ENCODE results near the gene NFKBIA.
"Not testable (repeated sequence)": the region's sequence is repeated elsewhere in the genome, so short reads cannot be mapped to it uniquely, and the experiment has no call there.

The NFKBIA gene

GRCh38 chr14:35408026-35408425 lies 3.5 kb upstream of the NFKBIA start:
- DNase-seq (ENCODE audit: low read depth) = no peak

DNA sequence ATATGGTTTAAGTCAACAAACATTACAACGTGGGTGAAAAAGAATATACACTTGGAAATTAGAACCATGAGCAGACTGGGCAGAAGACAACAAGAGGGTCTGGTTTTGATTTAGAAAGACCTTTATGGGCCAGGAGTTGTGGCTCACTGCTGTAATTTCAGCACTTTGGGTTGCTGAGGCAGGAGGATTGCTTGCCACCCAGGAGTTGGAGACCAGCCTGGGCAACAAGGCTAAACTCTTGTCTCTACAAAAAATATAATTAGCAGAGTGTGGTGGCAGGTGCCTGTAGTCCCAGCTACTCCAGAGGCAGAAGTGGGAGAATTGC lies 2.7 kb upstream of the NFKBIA start:
- peak; percentile 41 for DNase-seq (ENCODE audit: low read depth)

DNA sequence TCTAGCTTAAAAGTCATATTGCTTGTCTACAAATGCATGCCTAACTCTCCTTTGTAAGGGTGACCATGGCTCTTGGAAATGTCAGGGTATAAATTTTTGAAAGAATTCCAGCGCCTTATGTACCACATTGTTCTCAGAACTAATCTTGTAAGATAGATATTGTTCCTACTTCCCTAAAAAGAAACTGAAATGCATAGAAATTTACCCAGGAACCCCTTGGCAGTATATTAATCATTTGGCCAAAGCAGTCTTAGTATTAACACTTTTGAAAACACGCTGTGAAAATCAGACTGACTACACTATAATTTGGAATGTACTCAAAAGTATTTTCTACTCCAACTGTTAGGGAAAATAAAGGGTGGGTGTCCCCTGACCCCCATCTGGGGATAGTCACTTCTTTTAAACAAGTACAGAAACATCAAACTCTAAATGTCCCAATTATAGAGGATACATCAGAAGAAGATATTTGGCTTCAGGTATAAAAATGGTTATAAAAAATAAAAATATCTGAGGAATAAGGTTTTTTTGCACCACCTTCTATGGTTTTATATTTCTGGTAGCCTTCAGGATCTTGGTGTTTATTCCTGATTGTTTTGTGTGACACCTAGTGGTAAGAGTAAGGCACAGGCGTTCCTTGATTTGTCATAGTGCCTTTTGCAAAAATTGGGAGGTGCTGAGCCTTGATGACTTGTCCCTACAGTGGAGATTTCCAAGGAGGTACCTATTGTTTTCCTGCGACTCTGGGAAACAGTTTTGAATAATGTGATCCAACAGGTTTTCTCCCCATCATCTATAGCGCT lies 2.2 kb upstream of the NFKBIA start:
- peak; percentile 67 for DNase-seq (ENCODE audit: low read depth)

GRCh38 chr14:35406090-35406489 lies 1.5 kb upstream of the NFKBIA start:
- no peak for DNase-seq (ENCODE audit: low read depth)

- DNase-seq (ENCODE audit: low read depth) = no peak
Measured at GRCh38 chr14:35405304-35405996, 901 bp upstream of the NFKBIA start.

- DNase-seq (ENCODE audit: low read depth) = peak; percentile 93
Measured at GRCh38 chr14:35403603-35404448, 723 bp downstream of the NFKBIA start.

DNA sequence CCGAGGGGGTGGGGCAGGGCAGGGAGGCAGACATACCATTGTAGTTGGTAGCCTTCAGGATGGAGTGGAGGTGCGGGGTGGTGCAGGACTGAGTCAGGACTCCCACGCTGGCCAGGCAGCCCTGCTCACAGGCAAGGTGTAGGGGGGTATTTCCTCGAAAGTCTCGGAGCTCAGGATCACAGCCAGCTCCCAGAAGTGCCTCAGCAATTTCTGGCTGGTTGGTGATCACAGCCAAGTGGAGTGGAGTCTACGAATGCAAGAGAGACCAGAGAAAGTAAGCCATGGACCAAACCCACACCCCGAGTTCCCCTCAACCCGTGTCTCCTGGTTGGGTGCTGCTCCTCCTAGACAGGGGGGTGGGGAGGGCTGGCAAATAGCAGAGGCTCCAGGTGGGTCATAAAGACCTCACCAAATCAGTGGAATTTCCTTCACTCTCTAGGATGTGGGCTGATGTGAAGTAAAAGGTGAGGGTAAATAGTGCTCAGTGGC lies 1.4 kb downstream of the NFKBIA start:
- DNase-seq (ENCODE audit: low read depth) = no peak

GRCh38 chr14:35402323-35403113 lies 2.0 kb downstream of the NFKBIA start:
- no peak for DNase-seq (ENCODE audit: low read depth)

- DNase-seq (ENCODE audit: low read depth) = no peak
Measured at GRCh38 chr14:35401422-35402265, 2.9 kb downstream of the NFKBIA start.

- no peak for DNase-seq (ENCODE audit: low read depth)
Measured at GRCh38 chr14:35400648-35401421, 3.7 kb downstream of the NFKBIA start.

DNA sequence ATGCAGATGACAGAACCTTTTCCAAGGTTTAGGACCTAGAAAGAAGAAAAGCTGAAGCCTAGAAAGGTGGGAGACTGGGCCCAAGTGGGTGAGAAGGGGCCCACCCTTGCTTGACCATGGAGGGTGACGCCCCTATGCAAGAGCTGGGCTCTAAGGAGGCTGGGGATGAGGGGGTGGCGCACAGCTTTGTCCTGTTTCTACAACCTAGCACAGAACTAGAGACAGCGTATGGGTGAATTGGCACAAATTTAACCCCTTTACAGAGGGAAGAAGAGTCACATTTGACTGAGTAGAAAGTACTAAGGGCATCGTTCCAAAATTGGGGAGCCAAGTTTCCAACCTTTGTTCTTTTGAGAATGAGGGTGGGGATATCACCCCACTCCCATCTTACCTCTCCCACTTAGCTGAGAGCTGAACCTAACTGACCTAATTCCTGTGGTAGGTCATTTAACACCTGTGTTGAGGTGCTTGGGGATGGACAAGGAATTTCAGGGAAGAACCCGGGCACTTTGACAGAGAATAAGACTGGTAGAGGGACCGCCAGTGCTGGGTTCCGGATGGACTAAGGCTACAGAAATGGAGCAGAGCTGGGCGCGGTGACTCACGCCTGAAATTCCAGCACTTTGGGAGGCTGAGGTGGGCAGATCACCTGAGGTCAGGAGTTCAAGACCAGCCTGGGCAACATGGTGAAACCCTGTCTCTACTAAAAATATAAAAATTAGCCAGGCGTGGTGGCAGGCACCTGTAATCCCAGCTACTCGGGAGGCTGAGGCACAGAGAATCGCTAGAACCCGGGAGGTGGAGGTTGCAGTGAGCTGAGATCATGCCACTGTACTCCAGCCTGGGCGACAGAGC lies 5.2 kb downstream of the NFKBIA start:
- DNase-seq (ENCODE audit: low read depth) = no peak

DNA sequence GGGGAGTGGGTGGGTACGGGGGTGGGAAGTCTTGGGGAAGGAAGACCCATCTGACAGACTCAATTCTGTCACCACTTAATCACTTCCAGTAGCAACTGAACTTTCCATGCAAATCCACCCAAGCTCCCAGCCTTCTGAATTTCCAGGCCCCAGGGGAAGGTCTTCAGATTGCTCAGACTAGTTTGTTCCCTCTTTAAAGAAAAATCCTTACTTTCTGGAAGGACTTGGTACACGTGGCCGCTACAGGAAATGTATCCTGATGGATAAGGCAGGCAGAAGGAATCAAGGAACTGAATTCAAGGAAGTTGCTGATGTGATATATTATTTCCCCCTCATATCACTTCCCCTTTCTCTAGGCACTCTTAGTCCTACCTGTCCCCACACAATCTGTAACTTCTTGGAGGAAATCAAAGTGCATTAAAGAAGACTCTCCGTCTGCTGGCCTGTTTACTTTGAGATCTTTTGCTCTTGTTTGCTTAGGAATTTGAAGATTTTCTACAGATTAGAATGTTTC lies 6.4 kb downstream of the NFKBIA start:
- DNase-seq (ENCODE audit: low read depth) = no peak

- not testable (repeated sequence) for DNase-seq (ENCODE audit: low read depth)
Measured at GRCh38 chr14:35396610-35397009, 7.9 kb downstream of the NFKBIA start.

DNA sequence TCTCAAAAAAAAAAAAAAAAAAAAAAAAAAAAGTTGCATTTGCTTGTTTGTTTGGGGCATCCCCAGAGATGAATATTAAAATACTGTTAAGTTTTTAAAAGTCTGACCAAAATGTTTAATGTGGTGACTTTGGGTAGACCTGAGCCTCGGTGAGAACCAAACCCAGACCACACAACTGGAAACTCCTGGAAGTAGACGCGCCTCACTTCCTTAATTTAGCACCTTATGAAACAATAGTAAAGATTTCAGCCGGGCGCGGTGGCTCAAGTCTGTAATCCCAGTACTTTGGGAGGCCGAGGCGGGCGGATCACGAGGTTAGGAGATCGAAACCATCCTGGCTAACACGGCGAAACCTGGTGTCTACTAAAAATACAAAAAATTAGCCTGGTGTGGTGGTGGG lies 9.3 kb downstream of the NFKBIA start:
- no peak for DNase-seq (ENCODE audit: low read depth)

GRCh38 chr14:35394326-35395013 lies 10.1 kb downstream of the NFKBIA start:
- DNase-seq (ENCODE audit: low read depth) = no peak

GRCh38 chr14:35393826-35394225 lies 10.7 kb downstream of the NFKBIA start:
- DNase-seq (ENCODE audit: low read depth) = no peak

- DNase-seq (ENCODE audit: low read depth) = no peak
Measured at GRCh38 chr14:35392103-35392502, 12.4 kb downstream of the NFKBIA start.

DNA sequence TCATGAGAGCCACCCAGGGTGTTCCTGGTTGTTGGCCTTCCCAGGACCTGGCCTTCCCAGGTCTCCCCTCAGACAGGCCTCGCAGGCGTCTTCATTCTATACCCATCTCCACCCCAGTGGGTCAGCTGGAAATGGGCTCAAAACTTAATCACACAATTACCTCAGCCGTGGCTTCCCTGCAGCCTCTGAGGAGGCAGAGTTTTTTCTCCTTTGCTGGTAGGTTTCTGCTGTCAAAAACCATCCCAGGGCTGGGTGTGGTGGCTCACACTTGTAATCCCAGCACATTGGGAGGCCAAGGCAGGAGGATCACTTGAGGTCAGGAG lies 13.2 kb downstream of the NFKBIA start:
- DNase-seq (ENCODE audit: low read depth) = no peak

Data from fibroblast of the conjunctiva (primary cell).